Right lobe of liver (tissue), 4 donors: ENCODE measurements around the gene DNAJB6.

Experiments used
- POLR2A ChIP-seq: fragments of 450-650 bp; IDR thresholded peaks from one replicate; pipeline ENCODE4 v1.6.1; 2017; ENCODE audit warnings: antibody characterized with exemption, mild to moderate bottlenecking
- TF ChIP-seq, protein P1 (sequence below), 4 donors: fragments of 200-600 bp in 3 of 4; fragments of 450-650 bp in 1 of 4; IDR thresholded peaks; one replicate each; pipeline versions ENCODE4 v1.5.1 to v1.8.0; 2016 to 2022; ENCODE audit warnings: antibody characterized with exemption in 4 of 4, mild to moderate bottlenecking in 2 of 4
- donor health status: DM: no; HTN: no; CAD: no.
- donor health status: DM: no; HTN: no; CAD: no.
- donor health status: DM: no; HTN: yes; CAD: no.

DNA sequence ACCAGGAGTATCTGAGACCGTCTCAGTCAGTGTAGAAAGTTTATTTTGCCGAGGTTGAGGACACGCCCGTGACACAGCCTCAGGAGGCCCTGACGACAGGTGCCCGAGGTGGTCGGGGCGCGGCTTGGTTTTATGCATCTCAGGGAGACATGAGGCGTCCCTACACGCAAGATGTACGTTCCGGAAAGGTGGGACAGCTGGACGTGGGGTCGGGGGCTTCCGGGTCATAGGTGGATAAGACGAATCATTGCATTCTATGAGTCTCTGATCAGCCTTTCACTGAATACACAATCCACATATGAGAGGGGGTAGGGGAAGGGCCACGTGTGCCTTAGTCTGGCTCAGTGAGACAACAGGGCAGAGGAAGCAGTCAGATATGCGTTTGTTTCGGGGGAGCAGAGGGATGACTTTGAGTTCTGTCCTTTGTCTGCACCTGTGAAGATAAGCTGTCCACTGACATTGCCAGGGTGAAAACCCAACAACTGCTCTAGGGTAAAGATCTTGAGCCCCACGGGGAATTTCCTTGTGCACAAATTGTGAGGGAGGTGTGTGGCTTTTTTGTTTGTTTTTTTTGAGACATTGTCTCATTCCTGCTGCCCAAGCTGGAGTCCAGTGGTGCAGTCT lies 66.2 kb downstream of the DNAJB6 start:
- TF ChIP-seq, protein P1, sequence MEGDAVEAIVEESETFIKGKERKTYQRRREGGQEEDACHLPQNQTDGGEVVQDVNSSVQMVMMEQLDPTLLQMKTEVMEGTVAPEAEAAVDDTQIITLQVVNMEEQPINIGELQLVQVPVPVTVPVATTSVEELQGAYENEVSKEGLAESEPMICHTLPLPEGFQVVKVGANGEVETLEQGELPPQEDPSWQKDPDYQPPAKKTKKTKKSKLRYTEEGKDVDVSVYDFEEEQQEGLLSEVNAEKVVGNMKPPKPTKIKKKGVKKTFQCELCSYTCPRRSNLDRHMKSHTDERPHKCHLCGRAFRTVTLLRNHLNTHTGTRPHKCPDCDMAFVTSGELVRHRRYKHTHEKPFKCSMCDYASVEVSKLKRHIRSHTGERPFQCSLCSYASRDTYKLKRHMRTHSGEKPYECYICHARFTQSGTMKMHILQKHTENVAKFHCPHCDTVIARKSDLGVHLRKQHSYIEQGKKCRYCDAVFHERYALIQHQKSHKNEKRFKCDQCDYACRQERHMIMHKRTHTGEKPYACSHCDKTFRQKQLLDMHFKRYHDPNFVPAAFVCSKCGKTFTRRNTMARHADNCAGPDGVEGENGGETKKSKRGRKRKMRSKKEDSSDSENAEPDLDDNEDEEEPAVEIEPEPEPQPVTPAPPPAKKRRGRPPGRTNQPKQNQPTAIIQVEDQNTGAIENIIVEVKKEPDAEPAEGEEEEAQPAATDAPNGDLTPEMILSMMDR (IDR thresholded peaks at IDR 0.05) = no peak
- no peak for TF ChIP-seq POLR2A
